ENCODE results near the gene LAMA2. TPM values are rescaled to one million over a fixed set of nuclear protein-coding genes. Genes with fewer than 3 reads are reported as not detected.

The LAMA2 gene
- total and polyA plus RNA-seq, 2 donors (not counting 3 experiments of a cell fraction or from before 2014, with no cell fraction given), result 0.51 to 0.75 TPM

GRCh38 chr6:129267028-129267427, 384.1 kb downstream of the LAMA2 start:
- H3K79me2 ChIP-seq (ENCODE audit: control insufficient read depth, insufficient read depth, low read length), result no peaks in the 10 kb centered on the region
- H3K4me3 ChIP-seq (replicated peaks in 1 of 3; ENCODE audit: insufficient read depth in 1 of 3, low read depth in 1 of 3, low read length in 3 of 3), result no peak overlapping the region
- TF ChIP-seq, protein P1, sequence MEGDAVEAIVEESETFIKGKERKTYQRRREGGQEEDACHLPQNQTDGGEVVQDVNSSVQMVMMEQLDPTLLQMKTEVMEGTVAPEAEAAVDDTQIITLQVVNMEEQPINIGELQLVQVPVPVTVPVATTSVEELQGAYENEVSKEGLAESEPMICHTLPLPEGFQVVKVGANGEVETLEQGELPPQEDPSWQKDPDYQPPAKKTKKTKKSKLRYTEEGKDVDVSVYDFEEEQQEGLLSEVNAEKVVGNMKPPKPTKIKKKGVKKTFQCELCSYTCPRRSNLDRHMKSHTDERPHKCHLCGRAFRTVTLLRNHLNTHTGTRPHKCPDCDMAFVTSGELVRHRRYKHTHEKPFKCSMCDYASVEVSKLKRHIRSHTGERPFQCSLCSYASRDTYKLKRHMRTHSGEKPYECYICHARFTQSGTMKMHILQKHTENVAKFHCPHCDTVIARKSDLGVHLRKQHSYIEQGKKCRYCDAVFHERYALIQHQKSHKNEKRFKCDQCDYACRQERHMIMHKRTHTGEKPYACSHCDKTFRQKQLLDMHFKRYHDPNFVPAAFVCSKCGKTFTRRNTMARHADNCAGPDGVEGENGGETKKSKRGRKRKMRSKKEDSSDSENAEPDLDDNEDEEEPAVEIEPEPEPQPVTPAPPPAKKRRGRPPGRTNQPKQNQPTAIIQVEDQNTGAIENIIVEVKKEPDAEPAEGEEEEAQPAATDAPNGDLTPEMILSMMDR (IDR thresholded peaks at IDR 0.05; ENCODE audit: extremely low read depth in 1 of 2, insufficient read depth in 1 of 2, low read depth in 1 of 2, low read length in 2 of 2), result no peak
- TF ChIP-seq MAX (IDR thresholded peaks at IDR 0.05; ENCODE audit: insufficient read depth, insufficient read length) (no peak), POLR2AphosphoS5 (IDR thresholded peaks at IDR 0.05; ENCODE audit: insufficient read depth, low read depth, low read length) (no peak), EZH2 (IDR thresholded peaks at IDR 0.05; ENCODE audit: borderline replicate concordance, low read depth, low read length, severe bottlenecking) (no peak), GATA2 (IDR thresholded peaks at IDR 0.05; ENCODE audit: insufficient read depth, insufficient read length, low read depth, low read length) (no peak), JUN (IDR thresholded peaks at IDR 0.05; ENCODE audit: borderline replicate concordance, insufficient read depth, insufficient read length, low read depth) (no peak), POLR2A (IDR thresholded peaks at IDR 0.05; ENCODE audit: low read depth, low read length) (no peak), MYC (IDR thresholded peaks at IDR 0.05; ENCODE audit: low read depth, low read length) (no peak), FOS (IDR thresholded peaks at IDR 0.05; ENCODE audit: borderline replicate concordance, insufficient read depth, low read length) (no peak)
- H3K9ac ChIP-seq (replicated peaks; ENCODE audit: extremely low read depth, insufficient read depth, low read length), result no peak overlapping the region
- H3K27me3 ChIP-seq (ENCODE audit: control insufficient read depth in 2 of 2, insufficient read depth in 2 of 2, low read length in 2 of 2), result peaks cover 6 to 30% of the 10 kb centered on the region in 2 experiments
- H3K27ac ChIP-seq (ENCODE audit: insufficient read depth, low read depth, low read length), result no peak overlapping the region
- no peaks in the 10 kb centered on the region for H3K36me3 ChIP-seq (ENCODE audit: control insufficient read depth in 2 of 2, extremely low read depth in 1 of 2, insufficient read depth in 2 of 2, low read length in 2 of 2)
- ChIA-PET POLR2A (no interaction called here), CTCF (interaction anchor here (1.1 to 3.0 kb wide), 4 partner anchors 10 to 536 kb away, joined by 4 to 9 read pairs (median 4); no protein-coding TSS in a partner anchor)
- intact Hi-C loops (cut with micrococcal nuclease), result no loop called here
- DNase-seq (ENCODE audit: low read depth, low spot score) (no peak), FAIRE-seq (no peak)
- H3K9me1 ChIP-seq (replicated peaks; ENCODE audit: control insufficient read depth, extremely low read depth, insufficient read depth, low read length), result no peaks in the 10 kb centered on the region
- H3K4me1 ChIP-seq (ENCODE audit: control insufficient read depth, extremely low read depth, insufficient read depth, low read length), result no peaks in the 10 kb centered on the region
- dilution Hi-C loops (cut with MboI; ENCODE audit: extremely low pct_ligation_motif_present, low sequenced_read_pairs), result no loop called here
- H3K4me2 ChIP-seq (ENCODE audit: insufficient read depth, low read length), result no peak overlapping the region
- H3K9me3 ChIP-seq (replicated peaks; ENCODE audit: control insufficient read depth, insufficient read depth, low read length), result no peaks in the 10 kb centered on the region
- H4K20me1 ChIP-seq (replicated peaks; ENCODE audit: control insufficient read depth, extremely low read depth, insufficient read depth, low read length), result no peaks in the 10 kb centered on the region
- BruUV-seq (replicated peaks), result no TSS peak
- H2AFZ ChIP-seq (ENCODE audit: low read depth, low read length), result no peak overlapping the region

All from endothelial cell of umbilical vein (primary cell).